ENCODE measurements around the gene SLAMF7.
"Not testable (repeated sequence)": the region's sequence is repeated elsewhere in the genome, so short reads cannot be mapped to it uniquely, and the experiment has no call there.

The SLAMF7 gene

DNA sequence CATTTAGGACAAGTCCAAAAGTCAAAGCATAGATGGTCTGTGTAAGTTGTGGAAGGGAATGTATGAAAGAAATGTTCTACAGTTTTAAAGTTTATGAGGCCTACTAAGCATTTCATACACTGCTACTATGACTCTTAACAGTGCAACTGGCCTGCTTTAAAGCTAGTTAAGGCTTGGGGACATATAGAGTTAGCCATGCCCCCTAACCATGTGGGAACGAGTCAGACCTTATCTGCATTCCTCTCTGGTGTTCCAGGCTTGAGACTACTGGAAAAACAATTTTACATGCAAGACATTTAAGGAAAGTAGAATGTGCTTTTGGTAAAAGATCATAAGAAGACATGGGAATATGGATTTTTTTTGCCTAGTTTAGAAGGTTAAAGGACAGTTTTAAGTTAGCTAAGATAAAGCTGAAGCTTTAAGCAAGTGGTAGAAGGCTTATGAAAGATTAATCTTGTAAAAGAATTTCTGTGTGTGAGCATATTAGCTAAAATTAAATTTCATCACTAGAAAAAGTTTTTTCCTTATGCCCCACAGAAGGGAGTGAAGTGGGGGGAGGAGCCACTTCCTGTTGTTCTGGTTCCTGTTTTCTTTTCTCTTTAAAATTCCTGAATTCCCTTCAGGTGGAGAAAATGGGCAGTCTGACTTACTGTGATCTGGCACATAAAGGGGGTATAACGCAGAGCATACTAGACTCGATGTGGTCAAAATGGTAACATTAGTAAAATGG is 18.5 kb upstream of the SLAMF7 start:
- DNase-seq, result no peak

DNA sequence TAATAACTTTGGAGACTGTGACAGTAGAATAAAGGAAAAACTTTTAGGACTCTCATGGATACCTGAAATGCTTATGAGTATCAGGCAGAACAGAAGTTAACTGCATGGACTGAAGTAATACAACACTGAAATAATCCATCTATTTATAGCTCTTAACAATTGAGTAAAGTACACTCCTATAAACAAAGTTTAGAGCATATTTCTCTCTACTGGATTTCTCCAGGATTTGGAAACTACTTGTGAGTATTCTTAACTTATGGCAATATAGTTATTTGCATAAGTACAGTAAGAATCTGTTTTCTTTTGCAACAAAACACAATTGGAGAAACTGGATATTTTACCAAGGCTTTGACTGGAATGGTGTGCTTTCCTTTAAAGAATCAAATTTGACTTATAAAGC is 17.6 kb upstream of the SLAMF7 start:
- no peak for DNase-seq

DNA sequence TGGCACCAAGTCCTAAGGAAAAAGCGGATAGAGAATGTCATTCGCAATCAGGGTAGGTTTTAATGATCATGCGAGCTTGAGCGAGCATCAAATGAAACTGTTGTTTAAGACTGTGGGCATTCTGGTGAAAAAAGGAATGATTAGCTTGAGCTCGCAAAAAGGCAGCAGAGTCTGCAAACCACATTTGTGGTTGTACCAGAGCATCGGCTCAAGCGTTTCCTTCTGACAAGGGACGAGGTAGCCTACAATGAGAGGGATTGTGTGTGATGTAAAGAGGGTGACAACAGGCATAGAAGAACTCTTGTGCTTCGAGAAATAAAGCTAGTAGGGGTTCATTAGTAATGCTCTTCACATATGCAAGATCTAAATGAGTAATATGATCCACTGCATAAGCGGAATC is 16.3 kb upstream of the SLAMF7 start:
- DNase-seq, result peak; percentile 35

DNA sequence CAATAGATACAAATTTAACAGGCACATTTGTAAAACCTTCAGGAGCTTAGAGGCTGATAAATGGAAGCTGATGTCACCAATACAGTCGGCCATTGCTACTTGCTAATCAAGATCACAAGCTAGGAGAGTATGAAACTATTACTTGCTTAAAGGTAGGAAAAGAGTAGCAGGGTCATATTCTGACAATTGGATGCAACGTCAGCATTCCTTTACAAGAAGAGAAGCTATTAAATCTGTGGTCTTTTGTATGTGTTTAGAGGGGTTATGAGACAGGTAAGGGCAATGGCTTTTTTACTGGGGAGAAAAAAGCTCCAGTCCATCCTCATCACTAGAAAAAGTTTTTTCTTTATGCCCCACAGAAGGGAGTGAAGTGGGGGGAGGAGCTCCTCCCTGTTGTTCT is 15.7 kb upstream of the SLAMF7 start:
- DNase-seq, result no peak

DNA sequence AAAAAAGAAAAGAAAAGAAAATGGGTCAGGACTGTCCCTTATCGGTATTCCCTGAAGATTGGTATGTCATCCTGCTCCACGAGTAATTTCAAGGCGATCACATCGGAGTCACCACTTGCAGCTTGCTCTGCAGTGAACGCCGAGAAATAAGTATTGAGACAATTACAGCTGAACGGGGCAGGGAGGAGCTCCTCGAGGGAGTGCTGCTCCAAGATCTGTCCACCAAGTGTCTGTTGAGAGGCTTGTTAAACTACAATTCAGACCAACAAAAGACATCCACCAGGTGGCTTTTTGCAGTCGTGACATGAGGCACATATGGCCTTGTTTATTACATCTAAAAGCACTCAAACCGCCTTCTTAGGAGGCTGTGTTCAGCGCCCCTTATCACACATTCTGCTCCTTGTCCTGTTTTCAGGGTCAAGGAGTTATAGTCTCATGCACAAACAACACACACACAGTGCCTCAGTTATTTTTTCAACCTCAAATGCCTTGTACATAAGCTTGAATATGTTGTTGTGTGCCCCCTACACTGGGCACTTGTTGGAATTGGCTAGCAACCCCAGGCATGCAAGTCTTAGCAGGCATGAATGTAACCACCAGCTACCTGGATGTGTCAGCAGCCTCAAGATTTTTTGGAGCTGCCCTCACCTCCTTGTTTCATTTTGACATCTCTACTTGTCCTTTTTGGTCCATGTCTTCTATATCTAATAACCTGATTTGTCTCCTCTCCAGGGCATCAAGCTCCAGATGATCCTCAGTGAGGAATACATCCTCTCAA is 14.4 kb upstream of the SLAMF7 start:
- peak; percentile 67 for DNase-seq

DNA sequence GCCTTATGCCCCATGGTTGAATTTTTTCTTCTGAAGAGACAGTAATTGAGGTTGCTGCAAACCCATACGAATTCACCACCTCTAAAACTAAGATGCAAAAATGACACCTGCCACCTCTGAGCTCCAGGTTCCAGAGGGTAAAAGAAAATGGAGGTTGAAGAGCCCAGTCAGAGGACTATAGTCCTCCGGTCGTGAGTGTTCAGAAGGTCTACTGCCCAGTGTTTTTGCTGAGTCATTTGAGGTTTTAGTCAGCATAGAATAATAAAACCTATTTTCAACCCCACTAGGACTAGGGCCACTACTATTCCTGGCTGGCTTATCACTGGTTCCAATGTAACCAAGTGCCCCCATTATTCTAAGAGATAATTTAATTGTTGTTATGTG is 12.9 kb upstream of the SLAMF7 start:
- no peak for DNase-seq

DNA sequence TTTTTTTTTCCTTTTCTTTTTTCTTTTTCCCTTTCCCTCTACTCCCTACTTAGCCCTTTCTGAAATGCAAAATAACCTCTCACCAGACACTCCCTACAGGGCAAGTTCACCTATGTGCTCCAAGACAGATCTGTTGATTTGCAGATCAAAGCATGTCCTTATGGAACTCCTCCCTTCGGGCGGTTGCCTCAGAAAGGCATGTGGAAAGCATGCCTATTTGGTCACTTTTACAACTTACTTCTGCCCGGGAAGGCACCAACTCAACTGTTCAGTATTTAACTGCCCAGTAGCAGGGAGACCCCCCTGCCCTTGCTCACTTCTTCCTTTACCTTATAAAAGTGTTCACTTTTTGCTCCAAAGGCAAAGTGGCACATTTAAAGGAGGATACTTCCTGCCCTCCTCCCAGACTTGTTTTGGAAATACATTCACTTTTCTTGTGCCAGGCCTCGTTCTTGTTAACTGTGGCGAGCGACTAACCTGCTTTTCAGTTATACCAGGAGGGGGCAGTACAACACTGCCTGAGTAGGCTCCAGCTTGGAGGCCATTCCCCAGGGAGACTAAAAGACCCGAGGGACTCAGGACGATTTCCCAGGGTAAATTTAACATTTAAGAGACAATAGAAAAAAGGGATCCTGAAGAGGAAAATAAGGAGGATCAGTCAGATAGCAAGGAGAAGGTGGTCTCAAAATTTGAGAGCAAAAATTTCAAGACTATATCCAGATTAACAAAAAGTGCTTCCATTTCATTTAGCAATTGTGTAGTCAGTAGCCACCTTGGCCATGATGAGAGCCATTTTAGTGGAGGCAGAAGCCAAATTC is 12.3 kb upstream of the SLAMF7 start:
- peak; percentile 88 for DNase-seq

DNA sequence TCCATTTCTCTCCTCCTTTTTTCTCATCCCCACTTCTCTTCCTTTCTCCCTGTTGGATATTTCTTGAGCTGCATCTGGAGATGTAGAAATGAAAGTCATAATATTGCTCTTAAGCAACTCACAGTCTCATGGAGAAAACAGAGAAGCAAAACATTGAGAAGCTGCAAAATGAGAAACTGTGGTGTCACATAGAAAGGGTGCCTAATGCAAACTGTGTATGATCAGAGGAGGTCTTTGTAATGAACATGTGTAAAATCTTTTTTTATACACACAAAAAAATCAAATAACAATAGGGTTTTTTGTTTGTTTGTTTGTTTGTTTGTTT is 11.8 kb upstream of the SLAMF7 start:
- DNase-seq, result no peak

DNA sequence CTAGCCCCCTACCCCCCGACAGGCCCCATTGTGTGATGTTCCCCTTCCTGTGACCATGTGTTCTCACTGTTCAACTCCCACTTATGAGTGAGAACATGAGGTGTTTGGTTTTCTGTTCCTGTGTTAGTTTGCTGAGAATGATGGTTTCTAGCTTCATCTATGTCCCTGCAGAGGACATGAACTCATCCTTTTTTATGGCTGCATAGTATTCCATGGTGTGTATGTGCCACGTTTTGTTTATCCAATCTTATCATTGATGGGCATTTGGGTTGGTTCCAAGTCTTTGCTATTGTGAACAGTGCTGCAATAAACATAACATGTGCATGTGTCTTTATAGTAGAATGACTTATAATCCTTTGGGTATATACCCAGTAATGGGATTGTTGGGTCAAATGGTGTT is 7.5 kb upstream of the SLAMF7 start:
- DNase-seq, result not testable (repeated sequence)

DNA sequence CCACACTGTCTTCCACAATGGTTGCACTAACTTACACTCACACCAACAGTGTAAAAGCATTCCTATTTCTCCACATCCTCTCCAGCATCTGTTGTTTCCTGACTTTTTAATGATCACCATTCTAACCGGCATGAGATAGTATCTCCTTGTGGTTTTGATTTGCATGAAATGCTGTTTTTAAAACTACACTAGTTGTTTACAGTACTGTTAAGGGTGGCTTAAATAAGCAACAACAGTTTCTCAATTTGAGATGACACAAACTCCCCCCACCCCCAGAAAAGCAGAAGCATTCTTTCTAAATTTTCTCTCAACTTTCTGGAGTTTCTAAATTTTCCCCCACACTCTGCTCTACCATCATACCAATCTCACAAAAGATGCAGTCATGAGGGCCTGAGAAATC is 7.1 kb upstream of the SLAMF7 start:
- no peak for DNase-seq

DNA sequence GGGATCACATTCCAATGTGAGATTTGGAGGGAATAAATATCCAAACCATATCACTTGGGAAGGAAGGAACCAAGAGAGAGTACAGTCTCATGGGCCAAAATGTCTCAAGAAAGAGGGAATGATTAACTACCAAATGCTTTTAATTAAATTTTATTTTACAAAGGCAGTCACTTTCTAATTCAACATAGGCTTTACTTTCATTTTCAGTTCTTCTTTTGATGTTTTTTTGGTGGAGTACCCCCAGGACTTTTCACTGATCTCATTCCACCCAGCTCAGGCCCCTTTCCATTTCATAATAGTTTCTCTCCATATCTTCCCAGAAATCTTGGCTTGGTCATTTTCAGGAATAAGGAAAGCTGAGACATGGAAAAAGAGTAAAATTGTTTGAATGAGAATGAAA is 5.1 kb upstream of the SLAMF7 start:
- no peak for DNase-seq

DNA sequence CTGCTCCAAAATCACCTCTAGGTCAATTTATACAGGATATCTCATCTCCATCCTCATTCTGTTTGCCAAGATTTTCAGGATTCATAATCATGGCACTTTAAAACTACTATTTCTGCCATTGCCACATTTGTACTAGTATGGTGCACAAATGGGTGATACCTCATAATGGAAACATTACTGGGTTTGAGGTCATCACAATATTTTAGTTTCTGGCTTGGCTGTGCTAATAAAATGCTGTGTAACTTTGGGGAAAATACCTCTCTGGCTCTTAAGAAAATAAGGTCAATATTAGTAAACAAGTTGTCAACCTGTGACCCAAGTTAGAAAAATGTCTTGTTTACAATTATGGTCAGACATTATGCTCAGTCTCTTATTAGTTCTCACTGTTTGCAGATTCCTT is 4.7 kb upstream of the SLAMF7 start:
- no peak for DNase-seq

DNA sequence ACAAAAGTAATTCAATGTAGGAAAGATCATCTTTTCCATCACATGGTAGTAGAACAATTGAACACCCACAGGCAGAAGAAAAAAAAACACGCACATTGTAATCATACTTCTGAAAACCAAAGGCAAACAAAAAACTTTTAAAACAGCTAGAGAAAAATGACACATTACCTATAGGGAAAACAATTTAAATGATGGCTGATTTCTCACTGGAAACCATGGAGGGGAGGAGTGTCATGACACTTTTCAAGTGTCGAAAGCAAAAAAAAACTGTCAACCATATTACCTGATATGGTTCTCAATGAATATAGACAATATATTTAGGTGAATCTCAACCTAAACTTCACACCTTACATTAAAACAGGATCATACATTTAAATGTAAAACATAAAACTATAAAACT is 776 bp upstream of the SLAMF7 start:
- DNase-seq, result no peak

DNA sequence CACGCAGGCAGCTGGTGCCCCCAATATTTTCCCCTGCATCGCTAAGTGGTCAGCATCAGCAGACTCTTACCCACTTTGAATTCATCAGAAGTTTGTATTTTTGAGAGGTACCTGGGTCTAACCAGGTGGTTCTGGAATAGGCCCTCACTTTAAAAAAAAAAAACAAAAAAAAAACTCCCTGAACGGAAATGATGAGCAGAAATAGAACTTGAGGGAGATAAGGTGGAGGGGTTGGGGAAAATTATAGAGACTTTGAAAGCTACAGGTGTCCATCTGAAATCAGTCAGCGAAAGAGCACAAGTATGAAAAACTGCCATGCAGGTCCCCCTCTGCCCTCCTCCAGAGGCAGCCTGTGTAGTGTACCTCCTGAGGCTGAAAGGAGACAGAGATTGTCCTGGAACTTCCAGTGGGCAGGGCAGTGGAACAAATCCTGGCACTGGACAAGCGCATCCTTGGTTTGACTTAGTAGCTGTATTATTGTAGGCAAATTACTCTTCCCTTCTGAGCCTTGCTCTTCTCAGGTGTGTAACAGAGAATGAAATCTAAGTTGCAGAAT is 1.2 kb downstream of the SLAMF7 start:
- peak; percentile 30 for DNase-seq

DNA sequence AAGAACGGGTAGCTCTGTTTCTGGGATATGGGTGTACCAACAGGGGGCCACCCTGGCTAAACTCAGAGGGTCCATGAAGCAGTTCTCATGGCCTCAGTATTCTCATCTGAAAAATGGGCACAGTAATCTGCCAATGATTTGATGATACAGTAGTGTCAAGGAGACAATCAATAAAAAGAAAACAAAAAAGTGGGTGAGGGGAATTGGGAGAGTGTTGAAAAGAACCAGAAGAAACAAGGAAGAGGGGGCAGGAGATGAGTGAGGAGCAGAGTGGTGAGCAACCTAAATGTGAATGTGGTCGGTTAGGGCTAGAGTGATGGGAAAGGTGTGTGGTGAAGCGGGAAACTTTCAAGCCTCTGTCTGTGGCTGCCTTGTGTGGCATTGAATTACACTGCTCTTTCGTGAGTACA is 2.0 kb downstream of the SLAMF7 start:
- peak; percentile 43 for DNase-seq

DNA sequence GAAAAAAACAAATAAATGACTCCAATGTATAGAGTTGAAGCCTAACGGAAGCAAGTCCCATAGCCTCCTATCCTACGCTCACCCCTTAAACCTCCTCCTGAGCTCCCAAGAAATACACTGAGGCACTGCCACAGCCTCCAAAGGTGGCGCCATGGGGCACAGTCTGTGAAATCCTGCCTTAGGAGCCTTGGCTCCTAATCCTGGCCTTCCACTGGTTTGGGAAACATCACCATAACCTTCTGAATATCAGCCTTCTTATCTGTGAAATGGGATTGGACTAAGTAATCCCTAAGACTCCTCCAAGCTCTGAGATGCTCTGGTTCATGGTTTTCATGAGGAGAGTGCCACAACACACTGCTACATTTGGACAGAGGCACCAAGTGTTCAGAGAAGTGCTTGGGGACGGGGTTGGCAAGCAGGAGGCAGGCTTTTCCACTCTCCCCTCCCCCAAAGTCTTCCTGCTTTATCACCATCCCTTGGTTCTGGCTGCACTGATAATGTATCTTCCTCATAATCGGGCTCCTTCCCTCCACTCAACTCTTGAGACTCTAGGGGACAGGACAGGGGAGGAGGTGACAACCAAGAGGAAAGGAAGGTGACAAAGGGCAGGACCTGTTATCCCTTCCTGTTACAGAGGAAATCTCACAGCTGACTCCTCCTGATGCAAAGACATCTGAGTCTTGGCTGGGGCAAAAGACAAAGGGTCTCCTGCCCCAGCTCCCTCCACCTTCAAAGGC is 2.7 kb downstream of the SLAMF7 start:
- peak; percentile 19 for DNase-seq

DNA sequence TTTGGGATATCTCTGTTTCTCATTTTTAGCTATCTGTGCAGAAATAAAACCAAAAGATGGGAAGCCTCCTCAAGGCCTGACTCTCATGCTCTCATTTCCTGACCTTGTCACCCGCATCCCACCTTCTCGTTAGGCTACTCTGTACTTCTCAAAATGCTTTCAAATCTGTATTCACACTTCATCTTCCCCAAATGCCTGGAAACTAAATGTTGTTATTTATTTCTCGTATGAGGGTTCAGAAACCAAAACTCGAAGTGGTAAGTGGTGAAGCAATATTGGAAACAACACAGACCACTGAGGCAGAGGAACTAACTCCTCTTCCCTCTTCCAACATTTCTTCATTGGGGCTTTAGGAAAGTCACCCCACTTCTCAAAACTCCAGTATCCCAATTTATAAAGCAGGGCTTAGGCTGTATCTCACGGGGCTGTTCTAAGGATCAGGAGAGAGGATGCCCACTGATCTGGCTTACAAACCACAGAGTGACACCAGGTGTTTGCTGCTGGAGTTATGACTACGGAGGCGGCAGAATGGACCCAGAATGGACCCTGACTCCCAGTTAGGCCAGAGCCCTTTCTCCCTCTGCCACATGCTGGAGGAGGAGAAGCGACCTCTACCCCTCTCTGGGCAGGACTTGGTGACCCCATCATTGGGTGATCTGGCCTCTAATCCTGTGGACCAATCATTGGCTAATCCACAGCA is 3.5 kb downstream of the SLAMF7 start:
- DNase-seq, result peak; percentile 44

DNA sequence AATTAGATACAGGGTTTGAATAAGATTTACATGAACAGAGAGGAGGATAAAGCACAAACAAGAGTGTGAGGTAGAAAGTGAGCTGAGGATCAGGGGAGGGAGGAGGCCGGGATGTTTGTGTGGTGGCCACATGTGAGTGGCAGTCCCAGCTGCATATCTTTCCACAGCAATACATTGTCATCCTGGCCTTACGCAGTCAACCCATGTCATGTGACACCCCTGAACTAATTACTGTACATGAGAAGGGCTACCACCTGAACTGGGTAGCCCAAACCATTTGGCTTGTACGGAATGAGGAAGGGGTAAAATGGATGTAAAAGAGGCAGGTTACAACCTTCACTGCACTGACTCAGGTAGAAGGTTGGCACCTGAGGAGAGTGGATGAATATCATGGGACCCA is 4.2 kb downstream of the SLAMF7 start:
- peak; percentile 46 for DNase-seq

DNA sequence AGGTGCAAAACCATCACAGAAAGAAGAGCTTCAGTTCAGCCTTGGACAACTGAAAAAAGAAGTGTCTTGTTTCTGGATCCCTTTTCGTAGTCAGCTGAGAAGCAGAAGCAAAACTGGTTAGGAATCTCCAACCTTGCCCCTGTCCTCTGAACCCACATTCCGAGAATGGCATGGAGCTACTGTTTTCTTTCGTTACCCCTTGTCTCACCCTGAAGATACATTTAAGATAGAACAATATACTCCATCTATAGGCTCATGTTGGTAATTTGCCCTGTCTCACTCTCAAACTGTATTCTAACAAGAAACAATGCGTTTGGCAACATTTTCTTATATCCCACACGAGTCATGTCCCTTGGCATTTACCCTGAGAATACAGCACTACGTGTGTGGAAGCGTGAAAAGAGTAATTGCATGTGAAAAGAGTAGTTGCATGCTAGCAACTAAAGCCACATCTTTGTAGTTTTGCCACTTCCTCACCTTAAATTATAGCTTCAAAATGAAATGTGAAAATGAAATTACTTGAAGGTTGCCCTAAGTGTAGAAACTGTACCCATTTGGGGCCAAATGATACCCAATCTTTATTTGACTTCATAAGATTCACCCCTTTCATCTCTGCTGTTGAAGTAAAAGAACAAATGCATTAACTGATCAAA is 5.3 kb downstream of the SLAMF7 start:
- DNase-seq, result peak; percentile 70

DNA sequence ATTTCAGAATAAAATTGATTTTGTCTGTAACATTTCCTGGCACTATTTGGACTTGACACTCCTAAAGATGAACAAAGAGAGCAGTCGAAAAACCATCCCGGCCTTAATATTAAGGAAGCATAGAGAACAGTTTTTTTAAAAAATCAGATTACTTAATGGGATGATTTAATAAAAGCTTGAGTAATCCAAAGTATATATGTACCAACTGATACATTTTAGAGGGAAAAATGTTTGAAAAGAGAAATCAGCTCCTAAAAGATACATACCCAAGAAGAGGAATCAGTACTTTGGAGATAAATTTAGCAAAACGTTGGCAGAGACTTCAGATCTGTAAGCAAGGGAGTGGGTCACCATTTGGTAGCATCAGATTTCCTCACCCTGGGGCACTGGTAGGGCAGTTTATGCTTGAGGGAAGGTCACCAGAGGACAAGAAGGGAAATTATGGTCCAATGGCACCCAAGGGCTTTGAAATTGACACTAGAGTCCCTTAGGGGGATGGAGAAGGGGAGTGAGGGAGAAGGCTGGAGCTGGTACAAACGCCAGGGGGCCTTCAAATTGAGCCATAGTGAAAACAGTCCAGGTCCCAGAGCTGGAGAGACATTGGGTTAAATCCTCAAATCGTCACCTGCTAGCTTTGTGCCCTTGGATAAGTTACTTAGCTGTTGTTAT is 5.9 kb downstream of the SLAMF7 start:
- no peak for DNase-seq

DNA sequence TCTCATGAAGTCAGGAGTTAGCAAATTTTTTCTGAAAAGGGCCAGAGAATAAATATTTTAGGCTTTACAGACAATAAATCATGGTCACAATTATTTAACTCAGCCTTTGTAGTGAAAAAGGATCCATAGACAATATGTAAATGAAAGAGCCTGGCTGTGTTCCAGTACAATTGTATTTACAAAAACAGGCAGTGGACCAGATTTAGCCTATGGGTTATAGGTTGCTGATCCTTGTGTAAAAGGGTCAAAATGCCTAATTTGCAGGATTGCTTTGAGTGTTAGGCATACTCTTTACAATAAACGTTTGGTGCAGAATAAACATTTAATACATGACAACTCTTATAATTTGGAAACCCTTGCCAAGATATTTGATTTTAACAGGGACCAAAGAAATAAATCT is 6.5 kb downstream of the SLAMF7 start:
- DNase-seq, result no peak

Measured in activated CD4-positive, alpha-beta T cell treated with anti-CD3 and anti-CD28 coated beads, Interleukin-2, amount 50 U/mL, for 16 hours (primary cell).